Ascending aorta (tissue), 2 donors: ENCODE measurements around the gene TRPM3. TPM values are rescaled to one million over a fixed set of nuclear protein-coding genes. Genes with fewer than 3 reads are reported as not detected.
"Not testable (repeated sequence)": the region's sequence is repeated elsewhere in the genome, so short reads cannot be mapped to it uniquely, and the experiment has no call there.

Experiments used
- DNase-seq, 2 donors: peaks; one replicate each; pipeline ENCODE4 v3.0.0-alpha.2; 2019; ENCODE audit warnings: low spot score in 2 of 2
- H3K27ac ChIP-seq, 2 donors: fragments of 200-600 bp; sonication (generic); one replicate each; pipeline ENCODE4 v1.5.1; 2016 to 2017; ENCODE audit warnings: mild to moderate bottlenecking in 1 of 2
- H3K27me3 ChIP-seq: fragments of 200-600 bp; sonication (generic); one replicate; pipeline ENCODE4 v1.5.1; 2017
- H3K36me3 ChIP-seq, 2 donors: fragments of 200-600 bp; sonication (generic); one replicate each; pipeline ENCODE4 v1.5.1; 2016
- H3K4me1 ChIP-seq, 2 donors: fragments of 200-600 bp; sonication (generic); one replicate each; pipeline ENCODE4 v1.5.1; 2016 to 2017; ENCODE audit warnings: mild to moderate bottlenecking in 1 of 2
- H3K4me3 ChIP-seq, 2 donors: fragments of 200-600 bp; sonication (generic); one replicate each; pipeline ENCODE4 v1.5.1; 2016 to 2017; ENCODE audit warnings: mild to moderate bottlenecking in 1 of 2
- H3K9me3 ChIP-seq, 2 donors: fragments of 200-600 bp; sonication (generic); one replicate each; pipeline ENCODE4 v1.5.1; 2016
- CTCF ChIP-seq, 3 experiments: fragments of 200-600 bp in 2 of 3; fragments of 450-650 bp in 1 of 3; sonication (generic) in 2 of 3; IDR thresholded peaks; one replicate each; pipeline ENCODE4 v1.5.1; 2016 to 2019; ENCODE audit warnings: antibody characterized with exemption in 3 of 3, mild to moderate bottlenecking in 1 of 3, moderate library complexity in 1 of 3
- intact Hi-C: fragments of 100-400 bp; cut with DNase I; formaldehyde crosslinking; loops from one replicate; pipeline ENCODE4 v1.15.1; 2023
- total RNA-seq: library from RNA; depleted of rRNA; stranded (reverse); fragments of >200 nt; gene quantifications from one replicate; pipeline ENCODE4 v1.1.0, GENCODE V29; 2016

TRPM3 gene
- total RNA-seq, 1 donor from 2014 or later: 3.3 TPM

GRCh38 chr9:70635790-70636189 lies 485.6 kb downstream of the TRPM3 start:
- Histone ChIP-seq H3K27ac (no peak overlapping the region), H3K4me3 (no peak overlapping the region), H3K9me3 (no peaks in the 10 kb centered on the region), H3K4me1 (no peaks in the 10 kb centered on the region), H3K27me3 (no peaks in the 10 kb centered on the region), H3K36me3 (no peaks in the 10 kb centered on the region)
- TF ChIP-seq CTCF (IDR thresholded peaks at IDR 0.05): no peak
- intact Hi-C loops: no loop called here
- no peak for DNase-seq

DNA sequence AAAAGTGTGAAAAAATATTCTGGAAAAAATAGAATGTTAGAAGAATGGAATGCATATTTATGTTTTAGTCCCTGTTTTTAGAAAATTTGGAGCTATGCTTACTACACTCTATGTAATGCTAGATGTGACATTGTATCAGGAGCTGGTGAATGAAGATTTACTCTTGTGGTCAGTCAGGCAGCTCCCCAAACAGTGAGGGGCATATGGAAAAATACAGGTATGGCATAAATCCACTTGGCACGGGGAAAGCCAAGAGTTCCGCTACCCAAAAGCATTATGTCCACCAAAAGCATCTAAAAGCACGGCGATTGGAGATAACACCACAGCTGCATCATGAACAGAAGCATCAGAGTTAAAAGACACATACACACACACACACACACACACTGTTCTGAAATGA lies 486.7 kb downstream of the TRPM3 start:
- Histone ChIP-seq H3K36me3 (no peaks in the 10 kb centered on the region), H3K4me1 (no peaks in the 10 kb centered on the region), H3K9me3 (no peaks in the 10 kb centered on the region), H3K4me3 (no peak overlapping the region), H3K27ac (no peak overlapping the region), H3K27me3 (no peaks in the 10 kb centered on the region)
- intact Hi-C loops: no loop called here
- no peak for DNase-seq
- no peak for TF ChIP-seq CTCF (IDR thresholded peaks at IDR 0.05)

GRCh38 chr9:70630971-70631370 lies 490.4 kb downstream of the TRPM3 start:
- H3K36me3 ChIP-seq: no peaks in the 10 kb centered on the region

GRCh38 chr9:70629080-70629685 lies 492.2 kb downstream of the TRPM3 start:
- H3K27ac ChIP-seq, DNase-seq, H3K27me3 ChIP-seq, H3K4me3 ChIP-seq, H3K9me3 ChIP-seq, H3K4me1 ChIP-seq, intact Hi-C loops, H3K36me3 ChIP-seq: not testable (repeated sequence)
- peak in 1 of 3 experiments; percentile 20 for TF ChIP-seq CTCF (IDR thresholded peaks at IDR 0.05)

More at GRCh38 chr9:70630971-70631370, 490.4 kb downstream of the TRPM3 start:
- no peak for TF ChIP-seq CTCF (IDR thresholded peaks at IDR 0.05)
- DNase-seq: no peak
- no peaks in the 10 kb centered on the region for H3K4me1 ChIP-seq
- H3K27me3 ChIP-seq: no peaks in the 10 kb centered on the region
- no peak overlapping the region for H3K4me3 ChIP-seq
- no peaks in the 10 kb centered on the region for H3K9me3 ChIP-seq
- intact Hi-C loops: no loop called here
- no peak overlapping the region for H3K27ac ChIP-seq

DNA sequence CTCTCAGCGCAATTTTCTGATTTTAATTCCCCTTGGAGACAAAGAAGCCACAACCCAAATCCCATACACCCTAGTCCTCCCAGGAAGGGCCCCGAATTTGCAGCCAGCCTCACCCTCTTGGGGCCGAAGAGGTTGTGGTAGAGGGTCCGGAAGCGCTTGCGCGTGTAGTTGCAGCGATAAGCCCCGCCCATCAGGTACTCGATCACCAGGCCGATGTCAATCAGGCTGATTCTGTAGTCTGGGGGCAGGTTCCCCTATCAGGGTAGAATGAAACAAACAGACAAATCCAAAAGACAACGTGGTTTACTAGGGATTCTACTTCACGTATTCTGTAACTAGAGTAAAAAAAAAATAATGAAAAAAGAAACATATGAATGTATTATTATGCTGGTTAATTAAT lies 496.3 kb downstream of the TRPM3 start:
- Histone ChIP-seq H3K36me3 (no peaks in the 10 kb centered on the region), H3K4me1 (no peaks in the 10 kb centered on the region), H3K27me3 (no peaks in the 10 kb centered on the region), H3K27ac (no peak overlapping the region), H3K9me3 (no peaks in the 10 kb centered on the region), H3K4me3 (no peak overlapping the region)
- DNase-seq: no peak
- TF ChIP-seq CTCF (IDR thresholded peaks at IDR 0.05): no peak
- intact Hi-C loops: no loop called here

GRCh38 chr9:70618784-70619183 lies 502.6 kb downstream of the TRPM3 start:
- Histone ChIP-seq H3K9me3 (no peaks in the 10 kb centered on the region), H3K4me3 (no peak overlapping the region), H3K27me3 (no peaks in the 10 kb centered on the region), H3K27ac (no peak overlapping the region), H3K4me1 (peaks cover 0 to 13% of the 10 kb centered on the region in 2 donors), H3K36me3 (no peaks in the 10 kb centered on the region)
- no peak for TF ChIP-seq CTCF (IDR thresholded peaks at IDR 0.05)
- DNase-seq: no peak
- intact Hi-C loops: loop anchor here (10.0 kb wide), 1 partner anchor 644 kb away; no protein-coding TSS in a partner anchor
